K562 (cell line): ENCODE results near the gene ATP1A3. TPM values are rescaled to one million over a fixed set of nuclear protein-coding genes. Genes with fewer than 3 reads are reported as not detected.

ENCODE experiments used
- BCOR ChIP-seq: fragments of 450-650 bp; IDR thresholded peaks from 2 replicates; pipeline ENCODE4 v1.6.1; 2016
- BDP1 ChIP-seq: IDR thresholded peaks from 3 replicates; pipeline ENCODE4 v1.6.1; 2011; ENCODE audit not compliant: insufficient read length, insufficient read depth
- BRF2 ChIP-seq: IDR thresholded peaks from 3 replicates; pipeline ENCODE4 v1.6.1; 2011; ENCODE audit warnings: borderline replicate concordance, mild to moderate bottlenecking; ENCODE audit not compliant: insufficient read length, insufficient read depth
- CBFA2T2 ChIP-seq: fragments of 450-650 bp; conservative IDR thresholded peaks from 2 replicates; pipeline ENCODE4 v1.6.1; 2017; ENCODE audit warnings: mild to moderate bottlenecking
- CBX2 ChIP-seq: fragments of 200-600 bp; sonication (generic); IDR thresholded peaks from one replicate; pipeline ENCODE4 v1.6.1; 2012; ENCODE audit warnings: mild to moderate bottlenecking, low read length, inconsistent platforms; ENCODE audit not compliant: insufficient read depth, poor library complexity, severe bottlenecking
- CHCHD3 ChIP-seq: fragments of 250-450 bp; sonication (Bioruptor Pico); IDR thresholded peaks from 2 replicates; pipeline ENCODE4 v2.1.2; 2022; ENCODE audit warnings: mild to moderate bottlenecking
- HDAC2 ChIP-seq: fragments of 450-650 bp; IDR thresholded peaks from 2 replicates; pipeline ENCODE4 v1.6.1; 2016; ENCODE audit warnings: mild to moderate bottlenecking
- HINFP ChIP-seq: fragments of 450-650 bp; conservative IDR thresholded peaks from 2 replicates; pipeline ENCODE4 v1.6.1; 2016; ENCODE audit warnings: missing genetic modification characterization, low read depth, mild to moderate bottlenecking, control low read depth, missing compliant biosample characterization
- HIVEP1 ChIP-seq: fragments of 250-450 bp; sonication (Bioruptor Pico); IDR thresholded peaks from 2 replicates; pipeline ENCODE4 v1.4.0; 2020; ENCODE audit warnings: mild to moderate bottlenecking
- KAT7 ChIP-seq: sonication (generic); formaldehyde crosslinking; IDR thresholded peaks from 2 replicates; pipeline ENCODE4 v1.8.0; 2022; ENCODE audit warnings: missing genetic modification reagents, mild to moderate bottlenecking, borderline replicate concordance
- KLF6 ChIP-seq: fragments of 250-450 bp; sonication (Bioruptor Pico); IDR thresholded peaks from 2 replicates; pipeline ENCODE4 v1.4.0; 2020; ENCODE audit warnings: mild to moderate bottlenecking, moderate library complexity, borderline replicate concordance
- PKNOX1 ChIP-seq: fragments of 450-650 bp; IDR thresholded peaks from 2 replicates; pipeline ENCODE4 v1.6.1; 2016
- RBM22 ChIP-seq: fragments of 200-400 bp; formaldehyde crosslinking; IDR thresholded peaks from 2 replicates; pipeline ENCODE4 v1.6.1; 2018; ENCODE audit warnings: low read length, low read depth; ENCODE audit not compliant: poor library complexity, severe bottlenecking
- THRB ChIP-seq: fragments of 450-650 bp; formaldehyde crosslinking; conservative IDR thresholded peaks from 2 replicates; pipeline ENCODE4 v1.4.0; 2022; ENCODE audit warnings: mild to moderate bottlenecking, missing genetic modification characterization
- ZNF133 ChIP-seq: fragments of 250-450 bp; sonication (Bioruptor Pico); IDR thresholded peaks from 2 replicates; pipeline ENCODE4 v1.4.0; 2020; ENCODE audit warnings: mild to moderate bottlenecking
- ZNF830 ChIP-seq: fragments of 250-450 bp; sonication (Bioruptor Pico); IDR thresholded peaks from 2 replicates; pipeline ENCODE4 v1.5.0; 2021; ENCODE audit warnings: mild to moderate bottlenecking
- polyA plus RNA-seq, 8 experiments: library from polyadenylated mRNA; depleted of rRNA in 4 of 8; stranded (reverse) in 5 of 8; unstranded in 3 of 8; fragments of >200 nt; fragmentation: Nextera tagmentation in 2 of 8; fragmentation: Illumina TruSeq in 1 of 8; extraction: Ambion mirVana in 2 of 8; extraction: Trizol in 1 of 8; gene quantifications; 2 replicates each; pipeline versions ENCODE4 v1.2.1 to v1.2.3, GENCODE V29; 2011 to 2014; ENCODE audit warnings: inconsistent platforms in 1 of 8, missing spikeins in 1 of 8
- total RNA-seq, 7 experiments: library from RNA; depleted of rRNA in 6 of 7; stranded (reverse); fragments of >200 nt in 6 of 7; fragmentation: Illumina TruSeq in 2 of 7; extraction: Trizol in 2 of 7; gene quantifications; 2 replicates each; pipeline versions ENCODE4 v1.2.1 to v1.2.3, GENCODE V29; 2011 to 2021; ENCODE audit warnings: low replicate concordance in 1 of 7

ATP1A3 gene
- total and polyA plus RNA-seq, 9 of the 15 experiments (the other 6 are each of a cell fraction or from before 2014, with no cell fraction given) = 0.03 to 1.0 (median 0.17) TPM; not detected in 3

GRCh38 chr19:41951686-41952172 lies 42.3 kb downstream of the ATP1A3 start (continued):
- TF ChIP-seq HINFP (tag) (no peak), KAT7 (CRISPR knock-in tag) (no peak), PKNOX1 (no peak), ZNF830 (CRISPR knock-in tag) (no peak), ZNF133 (no peak), BDP1 (no peak), THRB (CRISPR knock-in tag) (peak; percentile 84; the same call in 1 of the 2 replicates), BRF2 (no peak), CHCHD3 (CRISPR knock-in tag) (no peak), CBFA2T2 (no peak), CBX2 (no peak), KLF6 (CRISPR knock-in tag) (no peak), BCOR (no peak; the same call in 1 of the 2 replicates), HDAC2 (0 out of 2 replicates have a peak, but pooled peaks have one; percentile 43), RBM22 (no peak), HIVEP1 (CRISPR knock-in tag) (no peak)
